ENCODE measurements around the gene CCDC34. TPM values are rescaled to one million over a fixed set of nuclear protein-coding genes. Genes with fewer than 3 reads are reported as not detected.
"Not testable (repeated sequence)": the region's sequence is repeated elsewhere in the genome, so short reads cannot be mapped to it uniquely, and the experiment has no call there.

Gene CCDC34
- total and polyA plus RNA-seq, 4 donors: 1.4 to 6.4 (median 3.5) TPM

GRCh38 chr11:27327064-27327463 is 36.0 kb downstream of the CCDC34 start:
- intact Hi-C loops (cut with DNase I); H3K27ac ChIP-seq (ENCODE audit: low read depth in 1 of 2, low read length in 2 of 2); H3K9me3 ChIP-seq (ENCODE audit: control insufficient read depth, low read length); H3K36me3 ChIP-seq (ENCODE audit: control insufficient read depth in 1 of 2, insufficient read depth in 2 of 2, low read length in 1 of 2); H3K27me3 ChIP-seq (ENCODE audit: control insufficient read depth in 1 of 2, insufficient read depth in 2 of 2, low read length in 1 of 2); H3K4me1 ChIP-seq (ENCODE audit: control insufficient read depth in 1 of 2, insufficient read depth in 2 of 2, low read length in 2 of 2); ATAC-seq (ENCODE audit: low FRiP score); H3K4me3 ChIP-seq (ENCODE audit: low read length in 2 of 2); DNase-seq: not testable (repeated sequence)
- WGBS, 2 donors: 91 to 96% methylated on average over 1 of the region's 2 CpGs

DNA sequence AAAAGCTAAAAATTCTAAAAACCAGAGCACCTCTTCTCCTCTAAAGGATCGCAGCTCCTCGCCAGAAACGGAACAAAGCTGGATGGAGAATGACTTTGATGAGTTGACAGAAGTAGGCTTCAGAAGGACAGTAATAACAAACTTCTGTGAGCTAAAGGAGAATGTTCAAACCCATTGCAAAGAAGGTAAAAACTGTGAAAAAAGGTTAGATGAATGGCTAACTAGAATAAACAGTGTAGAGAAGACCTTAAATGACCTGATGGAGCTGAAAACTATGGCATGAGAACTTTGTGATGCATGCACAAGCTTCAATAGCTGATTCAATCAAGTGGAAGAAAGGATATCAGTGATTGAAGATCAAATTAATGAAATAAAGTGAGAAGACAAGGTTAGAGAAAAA is 40.8 kb downstream of the CCDC34 start:
- intact Hi-C loops (cut with DNase I); H3K27me3 ChIP-seq (ENCODE audit: control insufficient read depth in 1 of 2, insufficient read depth in 2 of 2, low read length in 1 of 2); H3K9me3 ChIP-seq (ENCODE audit: control insufficient read depth, low read length); H3K27ac ChIP-seq (ENCODE audit: low read depth in 1 of 2, low read length in 2 of 2); H3K36me3 ChIP-seq (ENCODE audit: control insufficient read depth in 1 of 2, insufficient read depth in 2 of 2, low read length in 1 of 2); DNase-seq; H3K4me3 ChIP-seq (ENCODE audit: low read length in 2 of 2); ATAC-seq (ENCODE audit: low FRiP score); H3K4me1 ChIP-seq (ENCODE audit: control insufficient read depth in 1 of 2, insufficient read depth in 2 of 2, low read length in 2 of 2): not testable (repeated sequence)
- 63 to 77% methylated on average over 3 of the region's 3 CpGs for WGBS, 2 donors

- WGBS, 2 donors: 97 to 98% methylated on average over 10 of the region's 10 CpGs
- not testable (repeated sequence) for ATAC-seq (ENCODE audit: low FRiP score)
Observed at GRCh38 chr11:27321340-27321739, 41.7 kb downstream of the CCDC34 start.

GRCh38 chr11:27319072-27319471 is 43.9 kb downstream of the CCDC34 start:
- H3K4me3 ChIP-seq (ENCODE audit: low read length in 2 of 2): no peak overlapping the region
- H3K36me3 ChIP-seq (ENCODE audit: control insufficient read depth in 1 of 2, insufficient read depth in 2 of 2, low read length in 1 of 2): no peaks in the 10 kb centered on the region
- peaks cover 0 to 2% of the 10 kb centered on the region in 2 donors for H3K4me1 ChIP-seq (ENCODE audit: control insufficient read depth in 1 of 2, insufficient read depth in 2 of 2, low read length in 2 of 2)
- intact Hi-C loops (cut with DNase I): no loop called here
- no peak for ATAC-seq (ENCODE audit: low FRiP score)
- DNase-seq: no peak
- 41 to 57% methylated on average over 2 of the region's 2 CpGs for WGBS, 2 donors
- no peak overlapping the region for H3K27ac ChIP-seq (ENCODE audit: low read depth in 1 of 2, low read length in 2 of 2)
- no peaks in the 10 kb centered on the region for H3K27me3 ChIP-seq (ENCODE audit: control insufficient read depth in 1 of 2, insufficient read depth in 2 of 2, low read length in 1 of 2)
- H3K9me3 ChIP-seq (ENCODE audit: control insufficient read depth, low read length): no peaks in the 10 kb centered on the region

More at GRCh38 chr11:27321340-27321739, 41.7 kb downstream of the CCDC34 start:
- H3K27me3 ChIP-seq (ENCODE audit: control insufficient read depth in 1 of 2, insufficient read depth in 2 of 2, low read length in 1 of 2); H3K36me3 ChIP-seq (ENCODE audit: control insufficient read depth in 1 of 2, insufficient read depth in 2 of 2, low read length in 1 of 2); H3K4me1 ChIP-seq (ENCODE audit: control insufficient read depth in 1 of 2, insufficient read depth in 2 of 2, low read length in 2 of 2); intact Hi-C loops (cut with DNase I); H3K9me3 ChIP-seq (ENCODE audit: control insufficient read depth, low read length); H3K4me3 ChIP-seq (ENCODE audit: low read length in 2 of 2); H3K27ac ChIP-seq (ENCODE audit: low read depth in 1 of 2, low read length in 2 of 2): not testable (repeated sequence)
- DNase-seq: peak in 1 of 2 donors; percentile 63

- Histone ChIP-seq H3K36me3 (ENCODE audit: control insufficient read depth in 1 of 2, insufficient read depth in 2 of 2, low read length in 1 of 2) (no peaks in the 10 kb centered on the region), H3K27me3 (ENCODE audit: control insufficient read depth in 1 of 2, insufficient read depth in 2 of 2, low read length in 1 of 2) (no peaks in the 10 kb centered on the region), H3K9me3 (ENCODE audit: control insufficient read depth, low read length) (no peaks in the 10 kb centered on the region), H3K4me1 (ENCODE audit: control insufficient read depth in 1 of 2, insufficient read depth in 2 of 2, low read length in 2 of 2) (peaks cover 0 to 2% of the 10 kb centered on the region in 2 donors), H3K27ac (ENCODE audit: low read depth in 1 of 2, low read length in 2 of 2) (no peak overlapping the region), H3K4me3 (ENCODE audit: low read length in 2 of 2) (no peak overlapping the region)
- 88% methylated on average over 2 of the region's 2 CpGs for WGBS, 2 donors
- no peak for DNase-seq
- no peak for ATAC-seq (ENCODE audit: low FRiP score)
- intact Hi-C loops (cut with DNase I): no loop called here
Observed at GRCh38 chr11:27317751-27318150, 45.3 kb downstream of the CCDC34 start.

DNA sequence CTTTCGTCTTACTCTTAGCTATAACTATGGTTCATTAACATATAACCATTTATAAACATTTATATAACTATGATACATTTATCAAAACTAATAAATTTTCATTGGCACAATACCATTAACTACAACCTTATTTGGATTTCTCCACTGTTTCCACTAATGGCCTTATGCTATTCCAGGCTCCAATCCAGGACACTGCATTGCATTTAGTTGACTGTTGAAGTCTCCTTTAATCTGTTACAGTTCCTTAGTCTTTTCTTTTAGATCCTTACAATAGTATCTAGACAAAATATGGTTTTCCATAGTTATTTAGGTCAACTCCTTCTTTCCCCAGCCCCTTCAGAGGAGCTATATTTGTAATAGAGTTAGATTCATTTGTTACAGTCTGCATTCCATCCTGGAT is 47.2 kb downstream of the CCDC34 start:
- ATAC-seq (ENCODE audit: low FRiP score): no peak
- H3K27ac ChIP-seq (ENCODE audit: low read depth in 1 of 2, low read length in 2 of 2): no peak overlapping the region
- H3K4me1 ChIP-seq (ENCODE audit: control insufficient read depth in 1 of 2, insufficient read depth in 2 of 2, low read length in 2 of 2): peaks cover 2 to 3% of the 10 kb centered on the region in 2 donors
- 12 to 33% methylated on average over 1 of the region's 1 CpG for WGBS, 2 donors
- intact Hi-C loops (cut with DNase I): no loop called here
- no peaks in the 10 kb centered on the region for H3K27me3 ChIP-seq (ENCODE audit: control insufficient read depth in 1 of 2, insufficient read depth in 2 of 2, low read length in 1 of 2)
- no peak for DNase-seq
- H3K36me3 ChIP-seq (ENCODE audit: control insufficient read depth in 1 of 2, insufficient read depth in 2 of 2, low read length in 1 of 2): no peaks in the 10 kb centered on the region
- H3K9me3 ChIP-seq (ENCODE audit: control insufficient read depth, low read length): no peaks in the 10 kb centered on the region
- H3K4me3 ChIP-seq (ENCODE audit: low read length in 2 of 2): no peak overlapping the region

GRCh38 chr11:27313157-27313821 is 49.7 kb downstream of the CCDC34 start:
- intact Hi-C loops (cut with DNase I): no loop called here
- 45 to 84% methylated on average over 2 of the region's 2 CpGs for WGBS, 2 donors
- H3K4me3 ChIP-seq (ENCODE audit: low read length in 2 of 2): no peak overlapping the region
- H3K4me1 ChIP-seq (ENCODE audit: control insufficient read depth in 1 of 2, insufficient read depth in 2 of 2, low read length in 2 of 2): peaks cover 2 to 5% of the 10 kb centered on the region in 2 donors
- ATAC-seq (ENCODE audit: low FRiP score) (no peak), DNase-seq (no peak)
- no peaks in the 10 kb centered on the region for H3K36me3 ChIP-seq (ENCODE audit: control insufficient read depth in 1 of 2, insufficient read depth in 2 of 2, low read length in 1 of 2)
- no peaks in the 10 kb centered on the region for H3K27me3 ChIP-seq (ENCODE audit: control insufficient read depth in 1 of 2, insufficient read depth in 2 of 2, low read length in 1 of 2)
- H3K27ac ChIP-seq (ENCODE audit: low read depth in 1 of 2, low read length in 2 of 2): no peak overlapping the region
- H3K9me3 ChIP-seq (ENCODE audit: control insufficient read depth, low read length): no peaks in the 10 kb centered on the region

- H3K27me3 ChIP-seq (ENCODE audit: control insufficient read depth in 1 of 2, insufficient read depth in 2 of 2, low read length in 1 of 2): no peaks in the 10 kb centered on the region
- H3K9me3 ChIP-seq (ENCODE audit: control insufficient read depth, low read length): no peaks in the 10 kb centered on the region
- WGBS, 2 donors: 92 to 96% methylated on average over 2 of the region's 2 CpGs
- intact Hi-C loops (cut with DNase I): no loop called here
- no peaks in the 10 kb centered on the region for H3K36me3 ChIP-seq (ENCODE audit: control insufficient read depth in 1 of 2, insufficient read depth in 2 of 2, low read length in 1 of 2)
- H3K27ac ChIP-seq (ENCODE audit: low read depth in 1 of 2, low read length in 2 of 2): no peak overlapping the region
- H3K4me3 ChIP-seq (ENCODE audit: low read length in 2 of 2): no peak overlapping the region
- H3K4me1 ChIP-seq (ENCODE audit: control insufficient read depth in 1 of 2, insufficient read depth in 2 of 2, low read length in 2 of 2): peaks cover 2 to 5% of the 10 kb centered on the region in 2 donors
- DNase-seq: no peak
- ATAC-seq (ENCODE audit: low FRiP score): no peak
Observed at GRCh38 chr11:27312110-27312509, 50.9 kb downstream of the CCDC34 start.

GRCh38 chr11:27310707-27311106 is 52.3 kb downstream of the CCDC34 start:
- DNase-seq: no peak
- intact Hi-C loops (cut with DNase I): no loop called here

More at GRCh38 chr11:27310707-27311106, 52.3 kb downstream of the CCDC34 start:
- Histone ChIP-seq H3K9me3 (ENCODE audit: control insufficient read depth, low read length) (no peaks in the 10 kb centered on the region), H3K4me1 (ENCODE audit: control insufficient read depth in 1 of 2, insufficient read depth in 2 of 2, low read length in 2 of 2) (peaks cover 0 to 5% of the 10 kb centered on the region in 2 donors), H3K36me3 (ENCODE audit: control insufficient read depth in 1 of 2, insufficient read depth in 2 of 2, low read length in 1 of 2) (no peaks in the 10 kb centered on the region), H3K27me3 (ENCODE audit: control insufficient read depth in 1 of 2, insufficient read depth in 2 of 2, low read length in 1 of 2) (no peaks in the 10 kb centered on the region), H3K4me3 (ENCODE audit: low read length in 2 of 2) (no peak overlapping the region), H3K27ac (ENCODE audit: low read depth in 1 of 2, low read length in 2 of 2) (no peak overlapping the region)
- ATAC-seq (ENCODE audit: low FRiP score): no peak
